K562 (cell line): ENCODE results near the gene TGFBR1. TPM values are rescaled to one million over a fixed set of nuclear protein-coding genes. Genes with fewer than 3 reads are reported as not detected.

ENCODE experiments used
- ATAC-seq: fragments of 200-7000 bp; cut with Tn5 transposase; 3 replicates; pipeline ENCODE4 v1.9.1; 2020; ENCODE audit warnings: moderate library complexity
- BruUV-seq: library from RNA; stranded (reverse); fragments of 400-500 nt; replicated peaks from 2 replicates; lab custom pipeline; 2021; lab: Mats Ljungman, UMichigan
- CTCF ChIA-PET: fragments of 300-600 bp; formaldehyde crosslinking; extraction: SDS; loops from one replicate; lab custom pipeline; 2021; ENCODE audit warnings: low intra/inter-chr PET ratio; lab: Yijun Ruan, JAX
- POLR2A ChIA-PET: fragments of 300-600, 350-650 bp; sonication (Branson Sonifier 250); formaldehyde crosslinking; extraction: SDS; loops from one replicate; lab custom pipeline; 2021; ENCODE audit warnings: antibody characterized with exemption, inconsistent platforms; lab: Yijun Ruan, JAX
- DNase-seq, 4 experiments: peaks; one replicate each; pipeline versions ENCODE4 v3.0.0 to v3.0.0-alpha.2; 2011 to 2018; ENCODE audit warnings: low spot score in 3 of 4, mixed read lengths in 3 of 4; ENCODE audit errors: extremely low read depth in 1 of 4
- FAIRE-seq: peaks from 2 replicates; lab custom pipeline; 2011; peaks lifted over from hg19 to GRCh38; lab: Jason Lieb, UNC
- H2AFZ ChIP-seq: 2 replicates; pipeline ENCODE4 v1.6.0; 2011; ENCODE audit warnings: low read depth, low read length, control low read depth, inconsistent platforms
- H3K27ac ChIP-seq: fragments of 200-600 bp; 3 replicates; pipeline ENCODE4 v1.8.0; 2011; ENCODE audit warnings: low read depth, mild to moderate bottlenecking, control low read depth, inconsistent platforms, low read length, moderate library complexity, mixed read lengths; ENCODE audit errors: extremely low read depth
- H3K27me3 ChIP-seq, 2 experiments: fragments of 300-600 bp in 1 of 2; 2 replicates in 1 of 2; 3 replicates in 1 of 2; pipeline versions ENCODE4 v1.6.0 to v1.8.0; 2011; ENCODE audit warnings: inconsistent platforms in 2 of 2, low read length in 2 of 2, mild to moderate bottlenecking in 1 of 2, mixed read lengths in 1 of 2, moderate library complexity in 1 of 2; ENCODE audit not compliant: control insufficient read depth in 2 of 2, insufficient read depth in 2 of 2
- H3K36me3 ChIP-seq: fragments of 300-600 bp; 3 replicates; pipeline ENCODE4 v1.8.0; 2011; ENCODE audit warnings: mild to moderate bottlenecking, low read length, inconsistent platforms; ENCODE audit not compliant: control insufficient read depth, insufficient read depth
- H3K4me1 ChIP-seq, 2 experiments: fragments of 200-600 bp in 1 of 2; replicated peaks in 1 of 2; 2 replicates in 1 of 2; 3 replicates in 1 of 2; pipeline versions ENCODE4 v1.5.1 to v1.8.0; 2011; ENCODE audit warnings: inconsistent platforms in 2 of 2, low read length in 2 of 2, mild to moderate bottlenecking in 1 of 2, mixed read lengths in 1 of 2, moderate library complexity in 1 of 2; ENCODE audit not compliant: control insufficient read depth in 2 of 2, insufficient read depth in 2 of 2
- H3K4me2 ChIP-seq: 2 replicates; pipeline ENCODE4 v1.6.1; 2011; ENCODE audit warnings: low read length, control low read depth, inconsistent platforms, mixed read lengths; ENCODE audit not compliant: insufficient read depth
- H3K4me3 ChIP-seq: fragments of 200-600 bp; sonication (generic), shearing (Covaris generic); 2 replicates; pipeline ENCODE4 v1.5.1; 2016; ENCODE audit warnings: control low read depth, inconsistent platforms
- H3K79me2 ChIP-seq: fragments of 200-600 bp; 3 replicates; pipeline ENCODE4 v1.8.0; 2011; ENCODE audit warnings: low read length, inconsistent platforms; ENCODE audit not compliant: control insufficient read depth, insufficient read depth
- H3K9ac ChIP-seq, 2 experiments: 2 replicates each; pipeline versions ENCODE4 v1.6.0 to v1.6.1; 2011; ENCODE audit warnings: low read depth in 2 of 2, low read length in 2 of 2, control low read depth in 1 of 2, inconsistent platforms in 1 of 2, mild to moderate bottlenecking in 1 of 2, mixed read lengths in 1 of 2; ENCODE audit not compliant: insufficient read depth in 1 of 2
- H3K9me1 ChIP-seq: one replicate; pipeline ENCODE4 v1.6.0; 2011; ENCODE audit warnings: inconsistent platforms, mild to moderate bottlenecking, low read length, moderate library complexity; ENCODE audit not compliant: control insufficient read depth, insufficient read depth
- H3K9me3 ChIP-seq: replicated peaks from 2 replicates; pipeline ENCODE4 v1.5.1; 2011; ENCODE audit warnings: low read depth, low read length, inconsistent platforms; ENCODE audit not compliant: control insufficient read depth, insufficient read depth
- H4K20me1 ChIP-seq: replicated peaks from 2 replicates; pipeline ENCODE4 v1.6.1; 2011; ENCODE audit warnings: low read length, inconsistent platforms, mixed read lengths; ENCODE audit not compliant: control insufficient read depth, insufficient read depth
- HIVEP1 ChIP-seq: fragments of 250-450 bp; sonication (Bioruptor Pico); IDR thresholded peaks from 2 replicates; pipeline ENCODE4 v1.4.0; 2020; ENCODE audit warnings: mild to moderate bottlenecking
- PTRF ChIP-seq: fragments of 450-650 bp; IDR thresholded peaks from 2 replicates; pipeline ENCODE4 v1.6.1; 2016; ENCODE audit warnings: mild to moderate bottlenecking, missing genetic modification characterization, missing compliant biosample characterization
- ZNF311 ChIP-seq: fragments of 250-450 bp; sonication (Bioruptor Pico); IDR thresholded peaks from 2 replicates; pipeline ENCODE4 v1.4.0; 2020; ENCODE audit warnings: mild to moderate bottlenecking, moderate library complexity
- WGBS: fragments of 100-300 bp; shearing (Covaris generic); methylation state at CpG from one replicate; pipeline ENCODE4 v1.1.6; 2016; ENCODE audit warnings: low coverage, mixed read lengths; ENCODE audit not compliant: insufficient coverage; ENCODE audit errors: missing lambda C conversion rate; 5-methylcytosine and 5-hydroxymethylcytosine counted together
- in situ Hi-C: fragments of 300-500 bp; cut with MboI; formaldehyde crosslinking; loops from 4 replicates; pipeline ENCODE4 v1.15.0; 2018; ENCODE audit warnings: inconsistent platforms, mixed read lengths
- intact Hi-C: fragments of 100-400 bp; cut with micrococcal nuclease; formaldehyde crosslinking; loops from 2 replicates; pipeline ENCODE4 v1.14.2; 2022
- polyA plus RNA-seq, 8 experiments: library from polyadenylated mRNA; depleted of rRNA in 4 of 8; stranded (reverse) in 5 of 8; unstranded in 3 of 8; fragments of >200 nt; fragmentation: Nextera tagmentation in 2 of 8; fragmentation: Illumina TruSeq in 1 of 8; extraction: Ambion mirVana in 2 of 8; extraction: Trizol in 1 of 8; gene quantifications; 2 replicates each; pipeline versions ENCODE4 v1.2.1 to v1.2.3, GENCODE V29; 2011 to 2014; ENCODE audit warnings: inconsistent platforms in 1 of 8, missing spikeins in 1 of 8
- total RNA-seq, 7 experiments: library from RNA; depleted of rRNA in 6 of 7; stranded (reverse); fragments of >200 nt in 6 of 7; fragmentation: Illumina TruSeq in 2 of 7; extraction: Trizol in 2 of 7; gene quantifications; 2 replicates each; pipeline versions ENCODE4 v1.2.1 to v1.2.3, GENCODE V29; 2011 to 2021; ENCODE audit warnings: low replicate concordance in 1 of 7
- TF ChIP-seq, protein P1 (sequence below): fragments of 450-650 bp; IDR thresholded peaks from 2 replicates; pipeline ENCODE4 v1.6.1; 2017; ENCODE audit warnings: antibody characterized with exemption, mild to moderate bottlenecking
- TF ChIP-seq, protein P2 (sequence below), 2 experiments: fragments of 250-450 bp in 1 of 2; fragments of 450-650 bp in 1 of 2; sonication (Bioruptor Pico) in 1 of 2; IDR thresholded peaks; 2 replicates each; pipeline versions ENCODE4 v1.6.1 to v1.8.0; 2016 to 2021; ENCODE audit warnings: mild to moderate bottlenecking in 2 of 2, moderate library complexity in 2 of 2, missing compliant biosample characterization in 1 of 2, missing genetic modification characterization in 1 of 2
- TF ChIP-seq, protein P3 (sequence below): fragments of 450-650 bp; conservative IDR thresholded peaks from 2 replicates; pipeline ENCODE4 v1.6.1; 2016; ENCODE audit warnings: missing genetic modification characterization, low read depth, mild to moderate bottlenecking, missing compliant biosample characterization, moderate library complexity

The TGFBR1 gene
- total and polyA plus RNA-seq, 9 of the 15 experiments (the other 6 are each of a cell fraction or from before 2014, with no cell fraction given) = 15.5 to 62.4 (median 42.7) TPM

DNA sequence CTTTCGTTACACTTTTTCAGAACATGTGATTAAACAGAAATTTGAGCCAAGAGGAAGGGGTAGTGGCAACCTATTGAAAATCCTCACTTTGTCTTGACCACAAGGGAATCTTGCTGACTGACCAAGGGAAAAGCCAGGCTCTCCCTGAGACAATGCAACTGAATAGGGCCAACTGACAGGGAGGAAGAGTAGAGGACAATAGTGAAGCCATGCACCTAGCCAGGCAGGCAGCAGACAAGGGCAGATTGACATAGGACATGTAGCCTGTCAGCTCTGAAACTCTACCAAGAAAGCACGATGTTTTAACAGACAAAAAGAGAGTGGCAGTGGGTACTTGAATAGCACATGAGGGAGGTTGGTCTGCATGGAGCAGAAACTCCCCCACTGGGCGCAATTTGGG lies 8.5 kb upstream of the TGFBR1 start:
- no peaks in the 10 kb centered on the region for H3K36me3 ChIP-seq
- in situ Hi-C loops (no loop called here), intact Hi-C loops (no loop called here)
- H3K4me1 ChIP-seq = peaks cover 9 to 37% of the 10 kb centered on the region in 2 experiments
- H3K27me3 ChIP-seq = no peaks in the 10 kb centered on the region
- ChIA-PET POLR2A (interaction anchor here (2.2 to 5.9 kb wide), 3 partner anchors 8 to 21 kb away, joined by 5 to 53 read pairs (median 22); partner anchors contain the start of gene TGFBR1), CTCF (no interaction called here)
- H4K20me1 ChIP-seq = no peaks in the 10 kb centered on the region
- H3K4me2 ChIP-seq = no peak overlapping the region; the same call in 1 of the 2 replicates
- no peaks in the 10 kb centered on the region for H3K9me1 ChIP-seq
- DNase-seq (no peak), ATAC-seq (no peak), FAIRE-seq (no peak)
- no peaks in the 10 kb centered on the region for H3K79me2 ChIP-seq
- BruUV-seq = no TSS peak
- H3K27ac ChIP-seq = no peak overlapping the region
- no peak overlapping the region for H3K4me3 ChIP-seq
- peak overlapping the region in 1 of 2 experiments; percentile 9; a peak in 1 of 4 replicates for H3K9ac ChIP-seq
- peak overlapping the region; percentile 93 for H2AFZ ChIP-seq
- TF ChIP-seq ZNF311 (CRISPR knock-in tag) (peak; percentile 74), PTRF (peak; percentile 28; the same call in 1 of the 2 replicates), HIVEP1 (no peak)
- TF ChIP-seq, protein P1, sequence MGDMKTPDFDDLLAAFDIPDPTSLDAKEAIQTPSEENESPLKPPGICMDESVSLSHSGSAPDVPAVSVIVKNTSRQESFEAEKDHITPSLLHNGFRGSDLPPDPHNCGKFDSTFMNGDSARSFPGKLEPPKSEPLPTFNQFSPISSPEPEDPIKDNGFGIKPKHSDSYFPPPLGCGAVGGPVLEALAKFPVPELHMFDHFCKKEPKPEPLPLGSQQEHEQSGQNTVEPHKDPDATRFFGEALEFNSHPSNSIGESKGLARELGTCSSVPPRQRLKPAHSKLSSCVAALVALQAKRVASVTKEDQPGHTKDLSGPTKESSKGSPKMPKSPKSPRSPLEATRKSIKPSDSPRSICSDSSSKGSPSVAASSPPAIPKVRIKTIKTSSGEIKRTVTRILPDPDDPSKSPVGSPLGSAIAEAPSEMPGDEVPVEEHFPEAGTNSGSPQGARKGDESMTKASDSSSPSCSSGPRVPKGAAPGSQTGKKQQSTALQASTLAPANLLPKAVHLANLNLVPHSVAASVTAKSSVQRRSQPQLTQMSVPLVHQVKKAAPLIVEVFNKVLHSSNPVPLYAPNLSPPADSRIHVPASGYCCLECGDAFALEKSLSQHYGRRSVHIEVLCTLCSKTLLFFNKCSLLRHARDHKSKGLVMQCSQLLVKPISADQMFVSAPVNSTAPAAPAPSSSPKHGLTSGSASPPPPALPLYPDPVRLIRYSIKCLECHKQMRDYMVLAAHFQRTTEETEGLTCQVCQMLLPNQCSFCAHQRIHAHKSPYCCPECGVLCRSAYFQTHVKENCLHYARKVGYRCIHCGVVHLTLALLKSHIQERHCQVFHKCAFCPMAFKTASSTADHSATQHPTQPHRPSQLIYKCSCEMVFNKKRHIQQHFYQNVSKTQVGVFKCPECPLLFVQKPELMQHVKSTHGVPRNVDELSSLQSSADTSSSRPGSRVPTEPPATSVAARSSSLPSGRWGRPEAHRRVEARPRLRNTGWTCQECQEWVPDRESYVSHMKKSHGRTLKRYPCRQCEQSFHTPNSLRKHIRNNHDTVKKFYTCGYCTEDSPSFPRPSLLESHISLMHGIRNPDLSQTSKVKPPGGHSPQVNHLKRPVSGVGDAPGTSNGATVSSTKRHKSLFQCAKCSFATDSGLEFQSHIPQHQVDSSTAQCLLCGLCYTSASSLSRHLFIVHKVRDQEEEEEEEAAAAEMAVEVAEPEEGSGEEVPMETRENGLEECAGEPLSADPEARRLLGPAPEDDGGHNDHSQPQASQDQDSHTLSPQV = peak; percentile 86
- TF ChIP-seq, protein P2, sequence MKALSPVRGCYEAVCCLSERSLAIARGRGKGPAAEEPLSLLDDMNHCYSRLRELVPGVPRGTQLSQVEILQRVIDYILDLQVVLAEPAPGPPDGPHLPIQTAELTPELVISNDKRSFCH (CRISPR knock-in tag; IDR thresholded peaks at IDR 0.05) = no peak
- TF ChIP-seq, protein P2 (tag; IDR thresholded peaks at IDR 0.05) = peak; percentile 43; the same call in 1 of the 2 replicates
- TF ChIP-seq, protein P3, sequence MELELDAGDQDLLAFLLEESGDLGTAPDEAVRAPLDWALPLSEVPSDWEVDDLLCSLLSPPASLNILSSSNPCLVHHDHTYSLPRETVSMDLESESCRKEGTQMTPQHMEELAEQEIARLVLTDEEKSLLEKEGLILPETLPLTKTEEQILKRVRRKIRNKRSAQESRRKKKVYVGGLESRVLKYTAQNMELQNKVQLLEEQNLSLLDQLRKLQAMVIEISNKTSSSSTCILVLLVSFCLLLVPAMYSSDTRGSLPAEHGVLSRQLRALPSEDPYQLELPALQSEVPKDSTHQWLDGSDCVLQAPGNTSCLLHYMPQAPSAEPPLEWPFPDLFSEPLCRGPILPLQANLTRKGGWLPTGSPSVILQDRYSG (tag) = peak; percentile 51; the same call in 1 of the 2 replicates
- no peaks in the 10 kb centered on the region for H3K9me3 ChIP-seq
- 50% methylated on average over 3 of the region's 3 CpGs for WGBS
